Measurements from ENCODE around the gene OR2A14.

The OR2A14 gene

GRCh38 chr7:144142187-144142586 is 19.2 kb downstream of the OR2A14 start:
- TF ChIP-seq POLR2AphosphoS5 (IDR thresholded peaks at IDR 0.05; ENCODE audit: low read depth) (no peak), GABPA (IDR thresholded peaks at IDR 0.05; ENCODE audit: low read depth) (no peak), CTCF (IDR thresholded peaks at IDR 0.05; ENCODE audit: insufficient read depth, low read length) (no peak), SPI1 (IDR thresholded peaks at IDR 0.05; ENCODE audit: borderline replicate concordance, low read depth) (no peak)
- TF ChIP-seq, protein P1, sequence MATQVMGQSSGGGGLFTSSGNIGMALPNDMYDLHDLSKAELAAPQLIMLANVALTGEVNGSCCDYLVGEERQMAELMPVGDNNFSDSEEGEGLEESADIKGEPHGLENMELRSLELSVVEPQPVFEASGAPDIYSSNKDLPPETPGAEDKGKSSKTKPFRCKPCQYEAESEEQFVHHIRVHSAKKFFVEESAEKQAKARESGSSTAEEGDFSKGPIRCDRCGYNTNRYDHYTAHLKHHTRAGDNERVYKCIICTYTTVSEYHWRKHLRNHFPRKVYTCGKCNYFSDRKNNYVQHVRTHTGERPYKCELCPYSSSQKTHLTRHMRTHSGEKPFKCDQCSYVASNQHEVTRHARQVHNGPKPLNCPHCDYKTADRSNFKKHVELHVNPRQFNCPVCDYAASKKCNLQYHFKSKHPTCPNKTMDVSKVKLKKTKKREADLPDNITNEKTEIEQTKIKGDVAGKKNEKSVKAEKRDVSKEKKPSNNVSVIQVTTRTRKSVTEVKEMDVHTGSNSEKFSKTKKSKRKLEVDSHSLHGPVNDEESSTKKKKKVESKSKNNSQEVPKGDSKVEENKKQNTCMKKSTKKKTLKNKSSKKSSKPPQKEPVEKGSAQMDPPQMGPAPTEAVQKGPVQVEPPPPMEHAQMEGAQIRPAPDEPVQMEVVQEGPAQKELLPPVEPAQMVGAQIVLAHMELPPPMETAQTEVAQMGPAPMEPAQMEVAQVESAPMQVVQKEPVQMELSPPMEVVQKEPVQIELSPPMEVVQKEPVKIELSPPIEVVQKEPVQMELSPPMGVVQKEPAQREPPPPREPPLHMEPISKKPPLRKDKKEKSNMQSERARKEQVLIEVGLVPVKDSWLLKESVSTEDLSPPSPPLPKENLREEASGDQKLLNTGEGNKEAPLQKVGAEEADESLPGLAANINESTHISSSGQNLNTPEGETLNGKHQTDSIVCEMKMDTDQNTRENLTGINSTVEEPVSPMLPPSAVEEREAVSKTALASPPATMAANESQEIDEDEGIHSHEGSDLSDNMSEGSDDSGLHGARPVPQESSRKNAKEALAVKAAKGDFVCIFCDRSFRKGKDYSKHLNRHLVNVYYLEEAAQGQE (IDR thresholded peaks at IDR 0.05; ENCODE audit: insufficient replicate concordance, low read depth): no peak
- DNase-seq (ENCODE audit: low read depth in 1 of 2, low spot score in 1 of 2): no peak
- H3K27ac ChIP-seq (replicated peaks): no peak overlapping the region
- no peaks in the 10 kb centered on the region for H3K27me3 ChIP-seq (ENCODE audit: insufficient read depth, poor library complexity, severe bottlenecking)
- no peak overlapping the region for H3K4me3 ChIP-seq (replicated peaks; ENCODE audit: insufficient read depth, low read length)

DNA sequence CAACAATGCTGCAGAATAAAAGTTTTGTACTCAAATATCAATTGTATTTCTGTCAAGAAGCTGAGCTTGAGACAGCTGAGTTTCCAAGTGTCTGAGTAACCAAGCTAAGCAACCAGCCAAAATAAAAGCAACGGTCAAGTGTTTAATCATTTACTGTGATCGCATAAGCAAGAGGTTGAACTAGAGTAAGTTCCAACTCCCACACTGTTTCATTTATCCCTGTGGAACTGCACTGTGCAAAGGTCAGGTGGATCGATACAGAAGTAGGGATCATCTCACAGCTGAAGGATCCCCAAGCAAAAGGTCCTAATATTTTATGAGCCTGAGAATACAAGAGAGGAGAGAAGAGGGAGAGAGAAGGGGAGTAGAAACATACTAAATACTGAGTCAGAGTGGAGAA is 21.4 kb downstream of the OR2A14 start:
- no peak overlapping the region for H3K27ac ChIP-seq (replicated peaks)
- DNase-seq (ENCODE audit: low read depth in 1 of 2, low spot score in 1 of 2): no peak
- no peaks in the 10 kb centered on the region for H3K27me3 ChIP-seq (ENCODE audit: insufficient read depth, poor library complexity, severe bottlenecking)
- TF ChIP-seq SPI1 (IDR thresholded peaks at IDR 0.05; ENCODE audit: borderline replicate concordance, low read depth) (no peak), CTCF (IDR thresholded peaks at IDR 0.05; ENCODE audit: insufficient read depth, low read length) (no peak), GABPA (IDR thresholded peaks at IDR 0.05; ENCODE audit: low read depth) (no peak), POLR2AphosphoS5 (IDR thresholded peaks at IDR 0.05; ENCODE audit: low read depth) (no peak)
- TF ChIP-seq, protein P1 (IDR thresholded peaks at IDR 0.05; ENCODE audit: insufficient replicate concordance, low read depth): no peak
- H3K4me3 ChIP-seq (replicated peaks; ENCODE audit: insufficient read depth, low read length): no peak overlapping the region

- DNase-seq (ENCODE audit: low read depth in 1 of 2, low spot score in 1 of 2): no peak
- Histone ChIP-seq H3K27ac (replicated peaks) (no peak overlapping the region), H3K27me3 (ENCODE audit: insufficient read depth, poor library complexity, severe bottlenecking) (no peaks in the 10 kb centered on the region), H3K4me3 (replicated peaks; ENCODE audit: insufficient read depth, low read length) (no peak overlapping the region)
- TF ChIP-seq SPI1 (IDR thresholded peaks at IDR 0.05; ENCODE audit: borderline replicate concordance, low read depth) (no peak), POLR2AphosphoS5 (IDR thresholded peaks at IDR 0.05; ENCODE audit: low read depth) (no peak), CTCF (IDR thresholded peaks at IDR 0.05; ENCODE audit: insufficient read depth, low read length) (no peak), GABPA (IDR thresholded peaks at IDR 0.05; ENCODE audit: low read depth) (no peak)
- TF ChIP-seq, protein P1 (IDR thresholded peaks at IDR 0.05; ENCODE audit: insufficient replicate concordance, low read depth): no peak
These were observed 25.4 kb downstream of the OR2A14 start for GRCh38 chr7:144148224-144148827.

All from HL-60 (cell line).